ENCODE results near the gene CDC42BPG.

CDC42BPG gene

DNA sequence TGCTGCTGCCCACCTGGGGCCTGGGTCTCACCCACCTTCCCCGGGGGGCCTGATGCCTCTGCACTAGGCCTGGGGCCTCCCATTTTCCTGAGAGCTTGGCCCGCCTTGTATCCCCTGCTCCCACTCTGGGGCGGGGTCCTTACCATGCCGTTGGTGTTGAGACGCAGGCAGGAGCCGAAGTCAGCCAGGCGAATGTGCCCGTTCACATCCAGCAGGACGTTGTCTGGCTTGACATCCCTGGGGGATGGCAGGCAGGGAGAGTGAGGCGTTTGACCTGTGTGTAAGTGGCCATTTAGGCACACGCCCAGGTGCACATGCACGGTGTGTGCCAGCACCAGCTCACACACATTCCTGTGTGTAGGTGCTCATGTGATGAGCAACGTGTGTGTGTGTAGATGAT is 5.1 kb downstream of the CDC42BPG start:
- Histone ChIP-seq H3K4me3 (ENCODE audit: low read length) (no peak overlapping the region), H3K36me3 (ENCODE audit: control insufficient read depth, low read length) (no peaks in the 10 kb centered on the region), H3K27ac (ENCODE audit: low read depth, low read length) (no peak overlapping the region), H3K9me2 (replicated peaks; ENCODE audit: control insufficient read depth, low read length) (no peaks in the 10 kb centered on the region), H3K27me3 (ENCODE audit: control insufficient read depth, low read length) (no peaks in the 10 kb centered on the region), H3F3A (ENCODE audit: control insufficient read depth, insufficient read depth) (no peaks in the 10 kb centered on the region; the same call in 1 of the 2 replicates), H3K79me2 (ENCODE audit: control insufficient read depth, low read length) (no peaks in the 10 kb centered on the region), H3K4me1 (ENCODE audit: control insufficient read depth, low read length) (peaks cover 9% of the 10 kb centered on the region), H3K9me3 (ENCODE audit: control insufficient read depth, insufficient read depth, low read length) (no peaks in the 10 kb centered on the region), H3K4me2 (ENCODE audit: low read length) (no peak overlapping the region), H4K20me1 (ENCODE audit: control insufficient read depth, insufficient read depth, low read depth, low read length) (no peaks in the 10 kb centered on the region)
- TF ChIP-seq, protein P1, sequence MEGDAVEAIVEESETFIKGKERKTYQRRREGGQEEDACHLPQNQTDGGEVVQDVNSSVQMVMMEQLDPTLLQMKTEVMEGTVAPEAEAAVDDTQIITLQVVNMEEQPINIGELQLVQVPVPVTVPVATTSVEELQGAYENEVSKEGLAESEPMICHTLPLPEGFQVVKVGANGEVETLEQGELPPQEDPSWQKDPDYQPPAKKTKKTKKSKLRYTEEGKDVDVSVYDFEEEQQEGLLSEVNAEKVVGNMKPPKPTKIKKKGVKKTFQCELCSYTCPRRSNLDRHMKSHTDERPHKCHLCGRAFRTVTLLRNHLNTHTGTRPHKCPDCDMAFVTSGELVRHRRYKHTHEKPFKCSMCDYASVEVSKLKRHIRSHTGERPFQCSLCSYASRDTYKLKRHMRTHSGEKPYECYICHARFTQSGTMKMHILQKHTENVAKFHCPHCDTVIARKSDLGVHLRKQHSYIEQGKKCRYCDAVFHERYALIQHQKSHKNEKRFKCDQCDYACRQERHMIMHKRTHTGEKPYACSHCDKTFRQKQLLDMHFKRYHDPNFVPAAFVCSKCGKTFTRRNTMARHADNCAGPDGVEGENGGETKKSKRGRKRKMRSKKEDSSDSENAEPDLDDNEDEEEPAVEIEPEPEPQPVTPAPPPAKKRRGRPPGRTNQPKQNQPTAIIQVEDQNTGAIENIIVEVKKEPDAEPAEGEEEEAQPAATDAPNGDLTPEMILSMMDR (IDR thresholded peaks at IDR 0.05; ENCODE audit: low read depth, low read length, poor library complexity, severe bottlenecking): no peak
- no peak for TF ChIP-seq EZH2phosphoT487 (IDR thresholded peaks at IDR 0.05; ENCODE audit: borderline replicate concordance, low read length)

DNA sequence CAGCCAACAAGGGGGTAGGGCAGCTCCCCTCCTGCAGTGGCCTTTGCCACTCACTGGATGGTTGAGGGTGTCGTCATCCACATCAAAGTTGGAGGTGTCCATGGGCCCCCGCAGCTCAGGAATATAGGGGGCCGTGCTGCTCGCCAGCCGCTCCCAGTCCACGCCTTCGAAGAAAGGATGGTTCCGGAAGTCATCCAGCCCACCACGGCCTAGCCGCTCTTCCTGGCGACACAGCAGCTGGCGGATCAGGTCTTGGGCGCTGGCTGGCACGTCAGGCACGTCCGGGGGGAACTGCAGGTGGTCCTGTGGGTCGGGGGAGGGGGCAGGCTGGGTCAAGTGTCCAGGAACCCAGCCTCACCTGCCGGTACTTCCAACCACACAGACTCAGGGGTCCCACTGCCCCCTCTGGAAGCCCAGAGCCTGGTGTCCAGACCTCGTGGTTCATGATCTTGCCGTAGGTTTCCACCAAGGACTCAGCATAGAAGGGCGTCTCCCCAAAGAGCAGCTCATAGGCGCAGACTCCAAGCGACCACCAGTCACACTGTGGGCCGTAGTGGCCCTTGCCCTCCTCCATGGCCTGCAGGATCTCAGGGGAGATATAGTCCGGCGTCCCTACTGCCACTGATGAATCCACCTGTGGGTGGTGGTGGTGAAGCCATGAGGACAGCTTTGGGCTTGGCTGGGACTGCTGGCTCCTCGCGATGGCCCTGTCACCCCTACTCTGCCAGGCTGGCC is 5.7 kb downstream of the CDC42BPG start:
- Histone ChIP-seq H3K9me2 (replicated peaks; ENCODE audit: control insufficient read depth, low read length) (no peaks in the 10 kb centered on the region), H3K79me2 (ENCODE audit: control insufficient read depth, low read length) (no peaks in the 10 kb centered on the region), H3K4me2 (ENCODE audit: low read length) (no peak overlapping the region), H3K36me3 (ENCODE audit: control insufficient read depth, low read length) (no peaks in the 10 kb centered on the region), H3K4me1 (ENCODE audit: control insufficient read depth, low read length) (peaks cover 3% of the 10 kb centered on the region), H4K20me1 (ENCODE audit: control insufficient read depth, insufficient read depth, low read depth, low read length) (no peaks in the 10 kb centered on the region), H3K4me3 (ENCODE audit: low read length) (no peak overlapping the region), H3K27me3 (ENCODE audit: control insufficient read depth, low read length) (no peaks in the 10 kb centered on the region), H3K9me3 (ENCODE audit: control insufficient read depth, insufficient read depth, low read length) (no peaks in the 10 kb centered on the region), H3K27ac (ENCODE audit: low read depth, low read length) (no peak overlapping the region), H3F3A (ENCODE audit: control insufficient read depth, insufficient read depth) (no peaks in the 10 kb centered on the region; the same call in 1 of the 2 replicates)
- TF ChIP-seq EZH2phosphoT487 (IDR thresholded peaks at IDR 0.05; ENCODE audit: borderline replicate concordance, low read length): no peak
- TF ChIP-seq, protein P1 (IDR thresholded peaks at IDR 0.05; ENCODE audit: low read depth, low read length, poor library complexity, severe bottlenecking): no peak

DNA sequence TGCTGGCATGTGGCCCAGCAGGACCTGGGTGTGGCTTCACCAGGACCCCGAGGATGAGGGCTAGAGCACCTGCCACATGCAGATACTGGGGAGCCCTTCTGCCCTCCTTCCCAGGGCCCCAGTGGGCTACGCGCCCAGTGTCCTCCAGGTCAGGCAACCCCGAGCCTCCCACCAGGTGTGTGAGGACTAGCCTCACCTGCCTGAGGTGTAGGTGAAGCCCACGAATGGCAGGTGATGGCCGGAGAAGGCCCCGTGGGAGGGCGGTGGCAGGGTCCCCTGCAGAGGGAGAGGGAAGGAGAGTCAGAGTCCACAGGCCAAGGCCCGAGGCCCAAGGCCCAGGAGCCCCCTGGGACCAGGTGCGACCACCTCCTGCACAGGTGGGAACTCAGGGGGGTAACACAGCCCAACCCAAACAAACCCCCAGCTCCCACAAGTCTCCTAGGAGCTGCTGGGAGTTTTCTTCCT is 6.5 kb downstream of the CDC42BPG start:
- Histone ChIP-seq H3K36me3 (ENCODE audit: control insufficient read depth, low read length) (no peaks in the 10 kb centered on the region), H3K9me2 (replicated peaks; ENCODE audit: control insufficient read depth, low read length) (no peaks in the 10 kb centered on the region), H3F3A (ENCODE audit: control insufficient read depth, insufficient read depth) (no peaks in the 10 kb centered on the region), H3K27ac (ENCODE audit: low read depth, low read length) (no peak overlapping the region), H3K4me2 (ENCODE audit: low read length) (no peak overlapping the region), H3K4me1 (ENCODE audit: control insufficient read depth, low read length) (no peaks in the 10 kb centered on the region; the same call in 1 of the 2 replicates), H3K79me2 (ENCODE audit: control insufficient read depth, low read length) (no peaks in the 10 kb centered on the region), H3K27me3 (ENCODE audit: control insufficient read depth, low read length) (no peaks in the 10 kb centered on the region), H3K4me3 (ENCODE audit: low read length) (no peak overlapping the region), H4K20me1 (ENCODE audit: control insufficient read depth, insufficient read depth, low read depth, low read length) (no peaks in the 10 kb centered on the region), H3K9me3 (ENCODE audit: control insufficient read depth, insufficient read depth, low read length) (no peaks in the 10 kb centered on the region)
- TF ChIP-seq EZH2phosphoT487 (IDR thresholded peaks at IDR 0.05; ENCODE audit: borderline replicate concordance, low read length): no peak
- TF ChIP-seq, protein P1 (IDR thresholded peaks at IDR 0.05; ENCODE audit: low read depth, low read length, poor library complexity, severe bottlenecking): no peak
